ENCODE data around the gene CUX1. TPM values are rescaled to one million over a fixed set of nuclear protein-coding genes. Genes with fewer than 3 reads are reported as not detected.

CUX1 gene
- total and polyA plus RNA-seq, 2 of the 13 experiments (the other 11 are each of a cell fraction or from before 2014, with no cell fraction given) = 13.7 to 14.9 TPM

- TF ChIP-seq RERE (CRISPR knock-in tag; IDR thresholded peaks at IDR 0.05; ENCODE audit: low read depth) (no peak), ZNF577 (CRISPR knock-in tag; IDR thresholded peaks at IDR 0.05; ENCODE audit: borderline replicate concordance, low read depth) (no peak), ZNF740 (CRISPR knock-in tag; IDR thresholded peaks at IDR 0.05) (no peak), SNAPC5 (CRISPR knock-in tag; IDR thresholded peaks at IDR 0.05; ENCODE audit: borderline replicate concordance) (no peak), FOXK1 (CRISPR knock-in tag; IDR thresholded peaks at IDR 0.05; ENCODE audit: borderline replicate concordance, low read depth) (no peak), NCOR1 (IDR thresholded peaks at IDR 0.05; ENCODE audit: borderline replicate concordance, low read length) (no peak), TBL1XR1 (IDR thresholded peaks at IDR 0.05; ENCODE audit: borderline replicate concordance, low read length, partially characterized antibody) (no peak), MTF1 (CRISPR knock-in tag; IDR thresholded peaks at IDR 0.05) (no peak), JUND (CRISPR knock-in tag; IDR thresholded peaks at IDR 0.05) (no peak), JDP2 (CRISPR knock-in tag; IDR thresholded peaks at IDR 0.05; ENCODE audit: borderline replicate concordance) (no peak), MED13 (CRISPR knock-in tag; IDR thresholded peaks at IDR 0.05) (no peak; the same call in 1 of the 2 replicates), HNF4A (CRISPR knock-in tag; IDR thresholded peaks at IDR 0.05) (no peak), GFI1 (CRISPR knock-in tag; IDR thresholded peaks at IDR 0.05; ENCODE audit: borderline replicate concordance) (no peak; the same call in 1 of the 2 replicates), SP1 (IDR thresholded peaks at IDR 0.05) (no peak), SP1 (CRISPR knock-in tag; IDR thresholded peaks at IDR 0.05) (no peak), ARID4A (CRISPR knock-in tag; IDR thresholded peaks at IDR 0.05; ENCODE audit: borderline replicate concordance) (peak; percentile 73)
Observed at GRCh38 chr7:102286237-102287110, 469.0 kb downstream of the CUX1 start, which contains the start of gene SH2B2 (continued).
